IgD-negative memory B cell (primary cell): Measurements from ENCODE around the gene TMEM213. TPM values are rescaled to one million over a fixed set of nuclear protein-coding genes. Genes with fewer than 3 reads are reported as not detected.

Source experiments
- H3K27ac Mint-ChIP-seq, 3 donors: one replicate each; pipeline ENCODE4 v1.8.0; 2020 to 2022; ENCODE audit warnings: mild to moderate bottlenecking in 3 of 3, mixed read lengths in 3 of 3, moderate library complexity in 1 of 3
- H3K27me3 Mint-ChIP-seq: one replicate; pipeline ENCODE4 v1.8.0; 2021; ENCODE audit warnings: mixed read lengths
- H3K36me3 Mint-ChIP-seq: one replicate; pipeline ENCODE4 v1.8.0; 2020; ENCODE audit warnings: mild to moderate bottlenecking, mixed read lengths
- H3K4me1 Mint-ChIP-seq, 3 donors: one replicate each; pipeline ENCODE4 v1.8.0; 2020 to 2022; ENCODE audit warnings: mixed read lengths in 3 of 3, mild to moderate bottlenecking in 1 of 3
- H3K4me3 Mint-ChIP-seq, 4 donors: one replicate each; pipeline ENCODE4 v1.8.0; 2020 to 2022; ENCODE audit warnings: mild to moderate bottlenecking in 4 of 4, mixed read lengths in 4 of 4, moderate library complexity in 3 of 4
- H3K9me3 Mint-ChIP-seq, 3 donors: one replicate each; pipeline ENCODE4 v1.8.0; 2020 to 2021; ENCODE audit warnings: mixed read lengths in 3 of 3, mild to moderate bottlenecking in 1 of 3
- polyA plus RNA-seq: library from polyadenylated mRNA; unstranded; fragments of 300-500 nt; fragmentation: Illumina TruSeq; gene quantifications from one replicate; pipeline ENCODE4 v1.2.3, GENCODE V29; 2021

TMEM213 gene
- polyA plus RNA-seq, 1 donor from 2014 or later: not detected

GRCh38 chr7:138868711-138869110, 70.9 kb downstream of the TMEM213 start:
- no peak overlapping the region for H3K27ac Mint-ChIP-seq
- no peaks in the 10 kb centered on the region for H3K9me3 Mint-ChIP-seq

GRCh38 chr7:138869353-138869752, 71.6 kb downstream of the TMEM213 start:
- Mint-ChIP-seq H3K9me3 (peaks cover 0 to under 1% (median 0%) of the 10 kb centered on the region in 3 donors), H3K4me3 (no peak overlapping the region), H3K27ac (no peak overlapping the region), H3K4me1 (peaks cover 0 to 3% (median 3%) of the 10 kb centered on the region in 3 donors), H3K27me3 (peaks cover 5% of the 10 kb centered on the region), H3K36me3 (peaks cover 2% of the 10 kb centered on the region)

More at GRCh38 chr7:138868711-138869110, 70.9 kb downstream of the TMEM213 start:
- Mint-ChIP-seq H3K36me3 (peaks cover 2% of the 10 kb centered on the region), H3K4me3 (no peak overlapping the region), H3K4me1 (peaks cover 0 to 3% (median 3%) of the 10 kb centered on the region in 3 donors), H3K27me3 (peaks cover 5% of the 10 kb centered on the region)

- Mint-ChIP-seq H3K9me3 (peaks cover 0 to 2% (median 0%) of the 10 kb centered on the region in 3 donors), H3K27me3 (peaks cover 5% of the 10 kb centered on the region), H3K4me3 (no peak overlapping the region), H3K27ac (no peak overlapping the region), H3K4me1 (no peaks in the 10 kb centered on the region), H3K36me3 (peaks cover 2% of the 10 kb centered on the region)
Observed at GRCh38 chr7:138871065-138871813, 73.4 kb downstream of the TMEM213 start.

DNA sequence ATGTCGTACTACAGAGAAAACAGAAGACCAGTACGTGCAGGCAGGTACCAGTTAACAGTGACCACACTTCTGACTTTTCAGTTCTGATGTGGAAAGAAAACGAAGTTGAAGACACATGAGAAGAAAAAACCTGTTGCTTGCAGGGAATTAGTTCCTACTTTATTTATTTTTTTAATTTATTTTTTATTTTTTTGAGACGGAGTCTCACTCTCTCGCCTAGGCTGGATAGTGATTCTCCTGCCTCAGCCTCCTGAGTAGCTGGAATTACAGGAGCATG, 74.0 kb downstream of the TMEM213 start:
- peaks cover 0 to 2% (median 0%) of the 10 kb centered on the region in 3 donors for H3K9me3 Mint-ChIP-seq
- peaks cover 5% of the 10 kb centered on the region for H3K27me3 Mint-ChIP-seq
- H3K27ac Mint-ChIP-seq: no peak overlapping the region
- no peaks in the 10 kb centered on the region for H3K4me1 Mint-ChIP-seq
- H3K36me3 Mint-ChIP-seq: peaks cover 2% of the 10 kb centered on the region
- H3K4me3 Mint-ChIP-seq: no peak overlapping the region

DNA sequence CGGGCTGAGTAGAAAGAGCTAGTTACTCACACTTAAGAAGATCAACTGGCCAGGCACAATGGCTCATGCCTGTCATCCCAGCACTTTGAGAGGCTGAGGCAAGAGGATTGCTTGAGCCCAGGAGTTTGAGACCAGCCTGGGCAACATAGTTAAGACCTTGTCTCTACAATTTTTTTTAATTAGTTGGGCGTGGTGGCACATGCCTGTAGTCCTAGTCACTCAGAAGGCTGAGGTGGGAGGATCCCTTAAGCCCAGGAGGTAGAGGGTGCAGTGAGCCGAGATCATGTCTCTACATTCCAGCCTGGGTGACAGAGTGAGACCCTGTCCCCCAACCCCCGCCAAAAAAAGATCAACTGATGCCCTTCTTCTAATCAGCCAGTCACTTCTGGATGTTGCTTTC, 74.8 kb downstream of the TMEM213 start:
- H3K4me1 Mint-ChIP-seq: no peaks in the 10 kb centered on the region
- H3K27me3 Mint-ChIP-seq: peaks cover 5% of the 10 kb centered on the region
- H3K36me3 Mint-ChIP-seq: peaks cover 2% of the 10 kb centered on the region
- peak overlapping the region in 1 of 4 donors; percentile 24 for H3K4me3 Mint-ChIP-seq
- H3K9me3 Mint-ChIP-seq: peaks cover 0 to 2% (median 0%) of the 10 kb centered on the region in 3 donors
- no peak overlapping the region for H3K27ac Mint-ChIP-seq

- Mint-ChIP-seq H3K4me3 (no peak overlapping the region), H3K36me3 (peaks cover 2% of the 10 kb centered on the region), H3K4me1 (no peaks in the 10 kb centered on the region), H3K9me3 (peaks cover 0 to 2% (median 0%) of the 10 kb centered on the region in 3 donors), H3K27ac (no peak overlapping the region), H3K27me3 (peaks cover 5% of the 10 kb centered on the region)
Observed at GRCh38 chr7:138873220-138873892, 75.6 kb downstream of the TMEM213 start.

GRCh38 chr7:138875794-138876193, 78.0 kb downstream of the TMEM213 start:
- peaks cover 5% of the 10 kb centered on the region for H3K27me3 Mint-ChIP-seq
- H3K4me1 Mint-ChIP-seq: no peaks in the 10 kb centered on the region
- peaks cover 0 to 2% (median 0%) of the 10 kb centered on the region in 3 donors for H3K9me3 Mint-ChIP-seq
- H3K36me3 Mint-ChIP-seq: no peaks in the 10 kb centered on the region
- H3K4me3 Mint-ChIP-seq: no peak overlapping the region
- H3K27ac Mint-ChIP-seq: peak overlapping the region in 1 of 3 donors; percentile 13

DNA sequence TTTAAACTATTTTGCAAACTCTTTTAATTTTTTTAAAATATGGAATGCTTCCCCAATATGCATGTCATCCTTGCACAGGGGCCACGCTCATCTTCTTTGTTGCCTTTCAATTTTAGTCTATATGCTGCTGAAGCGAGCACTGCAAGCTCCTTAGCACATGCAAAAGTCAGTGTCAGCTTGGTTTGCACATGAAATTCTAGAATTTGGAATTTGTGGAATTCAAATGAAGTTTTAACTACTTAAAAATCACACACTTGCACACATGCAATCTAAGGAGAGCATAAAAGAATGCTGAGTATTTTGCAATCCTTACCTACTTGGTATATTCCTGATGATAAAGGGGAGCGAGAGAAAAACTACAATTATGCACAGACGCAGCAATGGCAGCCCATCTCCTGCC, 78.5 kb downstream of the TMEM213 start:
- Mint-ChIP-seq H3K4me1 (no peaks in the 10 kb centered on the region), H3K36me3 (no peaks in the 10 kb centered on the region), H3K27me3 (peaks cover 2% of the 10 kb centered on the region), H3K9me3 (peaks cover 0 to 2% (median 0%) of the 10 kb centered on the region in 3 donors), H3K27ac (peak overlapping the region in 1 of 3 donors; percentile 13), H3K4me3 (no peak overlapping the region)

DNA sequence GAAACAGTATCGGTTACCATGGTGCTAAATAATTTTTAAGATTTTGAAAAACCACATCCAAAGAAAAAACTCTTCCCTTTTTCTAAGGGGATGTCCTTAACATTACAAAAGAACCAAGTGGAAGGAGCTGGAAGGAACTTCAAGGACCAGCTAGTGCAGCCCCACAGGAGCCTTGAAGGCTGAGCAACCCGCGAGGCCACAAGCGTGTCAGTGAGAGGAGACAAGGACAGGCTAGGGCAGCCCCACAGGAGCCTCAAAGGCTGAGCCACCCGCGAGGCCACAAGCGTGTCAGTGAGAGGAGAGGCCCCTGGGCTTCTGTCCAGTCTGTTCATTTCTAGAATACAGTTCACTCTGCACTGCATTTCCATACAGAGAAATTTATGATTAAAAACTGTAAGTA, 80.3 kb downstream of the TMEM213 start:
- H3K4me1 Mint-ChIP-seq: peaks cover 0 to 5% (median 1%) of the 10 kb centered on the region in 3 donors
- peaks cover 0 to 2% (median 0%) of the 10 kb centered on the region in 3 donors for H3K9me3 Mint-ChIP-seq
- no peaks in the 10 kb centered on the region for H3K36me3 Mint-ChIP-seq
- H3K27ac Mint-ChIP-seq: no peak overlapping the region
- H3K27me3 Mint-ChIP-seq: no peaks in the 10 kb centered on the region
- H3K4me3 Mint-ChIP-seq: no peak overlapping the region

GRCh38 chr7:138878856-138879255, 81.1 kb downstream of the TMEM213 start:
- H3K27me3 Mint-ChIP-seq: no peaks in the 10 kb centered on the region

GRCh38 chr7:138879356-138879755, 81.6 kb downstream of the TMEM213 start:
- Mint-ChIP-seq H3K4me1 (peaks cover 0 to 5% (median 1%) of the 10 kb centered on the region in 3 donors), H3K27me3 (no peaks in the 10 kb centered on the region), H3K27ac (no peak overlapping the region), H3K4me3 (no peak overlapping the region), H3K9me3 (peaks cover 0 to 1% (median 0%) of the 10 kb centered on the region in 3 donors), H3K36me3 (no peaks in the 10 kb centered on the region)

More at GRCh38 chr7:138878856-138879255, 81.1 kb downstream of the TMEM213 start:
- Mint-ChIP-seq H3K36me3 (no peaks in the 10 kb centered on the region), H3K9me3 (peaks cover 0 to 2% (median 0%) of the 10 kb centered on the region in 3 donors), H3K27ac (no peak overlapping the region), H3K4me3 (no peak overlapping the region), H3K4me1 (peaks cover 0 to 5% (median 1%) of the 10 kb centered on the region in 3 donors)

GRCh38 chr7:138880881-138881578, 83.2 kb downstream of the TMEM213 start:
- Mint-ChIP-seq H3K27ac (no peak overlapping the region), H3K27me3 (no peaks in the 10 kb centered on the region), H3K4me1 (peaks cover 0 to 5% (median 1%) of the 10 kb centered on the region in 3 donors), H3K4me3 (no peak overlapping the region), H3K9me3 (no peaks in the 10 kb centered on the region), H3K36me3 (no peaks in the 10 kb centered on the region)

- H3K9me3 Mint-ChIP-seq: no peaks in the 10 kb centered on the region
- H3K27ac Mint-ChIP-seq: no peak overlapping the region
- no peaks in the 10 kb centered on the region for H3K27me3 Mint-ChIP-seq
- peaks cover 0 to 9% (median 5%) of the 10 kb centered on the region in 3 donors for H3K4me1 Mint-ChIP-seq
- no peak overlapping the region for H3K4me3 Mint-ChIP-seq
- no peaks in the 10 kb centered on the region for H3K36me3 Mint-ChIP-seq
Observed at GRCh38 chr7:138881579-138882188, 83.9 kb downstream of the TMEM213 start.

DNA sequence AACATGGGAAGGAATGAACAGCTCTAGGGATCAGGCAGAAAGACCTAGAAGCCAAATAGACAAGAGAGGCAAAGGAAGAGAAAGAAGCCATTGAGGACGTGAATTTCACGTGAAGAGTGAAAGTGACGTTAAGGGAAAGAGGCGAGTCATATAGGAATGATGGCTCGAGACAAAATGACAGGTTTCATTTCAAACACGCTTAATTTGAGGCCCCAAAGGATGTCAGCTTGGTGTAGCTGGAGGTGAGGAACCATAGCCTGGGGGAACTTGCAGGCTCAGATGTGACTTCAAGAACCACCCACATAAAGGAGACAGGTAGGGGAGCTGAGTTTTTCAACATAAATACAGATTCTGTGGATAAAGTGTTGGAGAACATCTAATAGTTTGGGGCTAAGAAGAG, 84.5 kb downstream of the TMEM213 start:
- no peaks in the 10 kb centered on the region for H3K9me3 Mint-ChIP-seq
- no peak overlapping the region for H3K27ac Mint-ChIP-seq
- H3K4me1 Mint-ChIP-seq: peaks cover 0 to 9% (median 5%) of the 10 kb centered on the region in 3 donors
- H3K36me3 Mint-ChIP-seq: no peaks in the 10 kb centered on the region
- H3K27me3 Mint-ChIP-seq: no peaks in the 10 kb centered on the region
- H3K4me3 Mint-ChIP-seq: no peak overlapping the region
